Activated CD4-positive, alpha-beta T cell treated with anti-CD3 and anti-CD28 coated beads, Interleukin-2, amount 50 U/mL, for 4 hours (primary cell): ENCODE data around the gene PTPRE.
"Not testable (repeated sequence)": the region's sequence is repeated elsewhere in the genome, so short reads cannot be mapped to it uniquely, and the experiment has no call there.

Source experiments
- DNase-seq, 2 experiments: peaks; one replicate each; pipeline ENCODE4 v3.0.0-alpha.2; 2020

The PTPRE gene

DNA sequence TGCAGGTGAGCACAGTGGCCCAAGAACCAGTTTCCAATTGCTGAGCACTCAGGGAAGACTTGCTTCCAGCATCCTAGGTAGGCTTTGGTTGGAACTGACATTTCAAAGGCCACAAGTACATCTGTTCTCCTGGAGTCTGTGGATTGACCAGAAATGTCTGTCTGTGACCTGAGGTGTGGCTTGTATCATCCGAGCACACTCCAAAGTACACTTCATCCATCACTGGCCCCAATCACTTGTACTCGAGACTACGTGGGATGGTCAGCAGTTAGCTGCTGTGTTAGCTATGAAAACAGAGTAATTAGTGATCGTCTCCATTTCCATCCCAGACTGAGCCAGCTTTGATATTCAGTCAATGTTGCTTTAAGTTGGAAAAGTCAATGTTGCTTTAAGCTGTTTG, 174.3 kb downstream of the PTPRE start:
- DNase-seq, result no peak

DNA sequence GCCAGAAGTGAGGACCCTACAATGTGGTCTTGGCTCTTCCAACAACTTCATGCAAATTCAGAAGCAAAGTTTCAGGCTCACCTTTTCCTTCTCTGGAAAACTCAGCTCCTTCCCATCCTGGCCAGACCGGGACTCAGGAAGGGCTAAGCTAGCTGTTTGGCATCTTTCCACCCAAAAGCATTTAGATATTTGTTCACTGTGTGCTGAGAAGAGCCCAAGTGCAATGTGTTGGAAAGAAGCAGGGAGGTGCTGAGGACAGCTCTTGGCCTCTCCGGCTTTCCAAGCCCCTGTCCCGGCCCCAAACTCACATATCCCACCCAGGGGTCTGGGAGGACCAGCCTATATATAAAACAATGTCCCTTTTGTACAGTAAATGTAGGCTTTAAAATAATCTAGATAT, 174.8 kb downstream of the PTPRE start:
- no peak for DNase-seq

DNA sequence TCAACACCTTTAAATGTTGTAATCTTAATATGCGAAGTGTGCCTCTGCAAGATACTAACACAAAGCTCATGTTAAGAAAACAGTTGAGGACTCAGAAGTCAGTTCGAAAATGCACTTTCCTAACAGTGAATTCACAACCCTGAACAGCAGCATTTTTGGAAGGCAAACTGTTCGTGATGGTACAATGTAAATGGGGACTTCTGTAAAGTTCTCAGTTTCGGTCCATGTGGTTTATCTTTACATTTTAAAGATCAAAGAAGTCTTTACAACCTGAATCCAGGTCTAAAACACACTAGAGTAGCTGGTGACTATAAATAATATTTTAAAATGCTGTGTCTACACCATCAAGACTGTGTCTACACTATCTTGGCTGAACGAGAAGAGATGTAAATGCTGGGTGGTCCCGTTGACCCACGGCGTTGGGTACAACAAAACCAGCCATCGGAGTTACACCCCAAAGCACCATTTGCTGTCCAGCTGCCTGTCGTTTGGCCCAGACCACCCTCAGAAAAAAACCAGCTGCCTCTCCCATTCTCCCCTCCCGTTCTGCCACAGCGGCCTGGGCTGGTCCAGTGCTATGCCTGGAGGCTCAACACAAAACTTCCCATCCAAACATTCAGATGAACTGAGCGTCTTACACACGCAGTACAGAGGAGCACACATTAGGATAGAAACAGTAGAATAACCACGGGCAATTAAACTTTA, 176.4 kb downstream of the PTPRE start:
- DNase-seq, result no peak

DNA sequence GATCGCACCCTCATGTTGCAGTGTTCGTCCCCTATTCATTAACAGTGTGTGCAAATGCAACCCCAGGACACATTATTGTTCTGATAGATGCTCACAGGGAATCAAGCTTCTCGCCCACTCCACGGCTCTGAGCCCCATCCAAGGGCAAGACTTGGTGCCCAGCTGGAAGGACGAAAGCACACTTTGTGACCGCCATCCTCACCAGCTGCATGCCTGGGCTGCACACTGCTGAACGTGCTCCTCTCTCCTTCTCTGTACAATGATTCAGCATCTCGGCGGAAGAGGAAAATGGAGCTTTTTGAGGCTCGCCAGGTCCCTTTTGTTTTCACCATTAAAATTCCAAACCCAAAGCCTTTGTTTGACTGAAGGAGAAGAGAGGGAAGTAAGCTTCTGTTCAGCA, 177.5 kb downstream of the PTPRE start:
- no peak for DNase-seq

DNA sequence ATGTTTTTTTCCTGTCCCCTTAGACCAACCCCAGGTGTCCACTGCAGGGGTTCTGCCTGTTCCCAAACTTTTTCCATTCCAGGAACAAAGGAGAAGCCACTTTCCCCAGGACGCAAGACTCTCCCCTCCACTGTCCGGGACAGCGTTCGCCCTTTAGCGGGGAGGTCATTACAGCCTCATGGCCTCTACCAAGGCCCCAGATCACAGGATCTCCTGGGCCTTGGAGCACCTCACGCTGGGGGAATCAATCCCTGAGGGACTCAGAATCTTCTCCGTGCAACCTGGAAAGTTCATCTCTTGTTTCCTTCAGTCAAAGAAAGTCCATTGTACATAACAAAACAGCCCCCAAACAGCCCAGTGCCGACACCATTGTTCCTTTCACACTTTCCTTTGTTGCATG, 178.1 kb downstream of the PTPRE start:
- no peak for DNase-seq

DNA sequence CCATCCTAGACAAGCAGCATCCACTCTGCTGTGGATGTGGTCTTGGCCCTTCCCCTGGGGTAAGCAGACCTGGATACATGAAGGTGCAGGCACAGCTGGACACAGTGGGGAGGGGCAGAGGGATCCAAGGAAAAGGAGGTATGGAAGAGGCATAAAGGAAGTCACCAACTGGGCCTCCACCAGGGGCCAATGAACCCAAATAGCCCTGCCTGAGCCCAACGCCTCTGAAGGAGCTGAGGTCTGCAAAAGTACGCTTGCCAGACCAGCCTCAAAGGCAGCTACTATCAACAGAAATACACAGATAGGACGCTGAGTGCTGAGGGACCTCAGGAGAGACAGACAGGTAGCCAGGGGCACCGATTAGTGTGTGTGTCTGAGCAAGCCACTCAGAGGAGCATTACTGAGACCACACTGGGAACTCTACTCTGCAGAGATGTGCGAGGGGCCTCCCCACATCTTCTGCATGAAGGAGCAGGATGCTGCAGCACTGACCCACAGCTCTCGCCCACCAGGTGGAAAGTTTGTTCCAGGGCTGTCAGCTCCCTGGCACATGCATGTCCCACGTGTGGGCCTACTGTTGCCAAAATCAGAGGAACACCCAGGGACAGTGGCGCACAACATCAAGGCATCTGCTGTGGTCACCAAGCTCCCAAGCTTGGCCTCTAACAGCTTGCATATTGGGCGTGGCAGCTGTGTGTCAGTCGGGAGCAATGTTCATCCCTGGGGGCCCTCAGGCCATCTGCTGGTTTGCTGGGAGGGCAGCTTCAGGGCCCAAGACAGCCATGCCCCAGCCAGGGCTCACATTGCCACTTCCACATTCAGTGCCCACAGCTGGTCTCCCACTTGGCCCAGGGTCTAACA, 179.3 kb downstream of the PTPRE start:
- no peak for DNase-seq

DNA sequence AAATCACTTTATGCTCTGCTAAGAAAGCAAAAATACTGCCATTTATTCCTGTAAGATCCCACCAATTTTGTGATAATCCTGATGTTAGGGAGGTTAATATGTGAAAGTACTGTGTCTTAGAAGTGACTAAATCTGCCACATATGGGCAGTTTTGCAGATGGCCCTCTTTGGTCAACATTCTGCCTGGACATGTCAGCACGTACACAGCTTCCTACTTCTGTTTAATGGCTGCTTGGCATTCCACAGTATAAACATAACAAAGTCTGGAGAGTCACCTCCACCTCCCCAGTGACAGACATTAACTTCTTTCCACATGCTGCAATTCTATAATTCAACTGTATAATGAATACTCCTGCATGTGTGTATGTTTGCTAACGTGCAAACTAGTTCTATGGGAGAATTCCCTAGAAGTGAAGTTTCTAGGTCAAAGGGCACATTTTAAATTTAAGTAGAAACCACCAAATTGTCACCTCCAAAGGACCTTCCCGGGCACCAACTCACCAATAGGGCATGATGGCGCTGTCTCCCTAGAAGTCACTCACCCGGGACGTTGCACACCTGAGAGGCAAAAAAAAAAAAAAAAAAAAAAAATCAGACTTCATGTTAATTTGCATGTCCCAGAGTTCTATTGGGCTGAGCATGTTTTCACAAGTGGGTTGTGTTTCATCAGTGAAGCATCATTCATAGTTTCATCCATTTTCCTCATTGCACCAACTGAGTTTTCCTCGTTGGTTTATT, 180.4 kb downstream of the PTPRE start:
- DNase-seq, result no peak

DNA sequence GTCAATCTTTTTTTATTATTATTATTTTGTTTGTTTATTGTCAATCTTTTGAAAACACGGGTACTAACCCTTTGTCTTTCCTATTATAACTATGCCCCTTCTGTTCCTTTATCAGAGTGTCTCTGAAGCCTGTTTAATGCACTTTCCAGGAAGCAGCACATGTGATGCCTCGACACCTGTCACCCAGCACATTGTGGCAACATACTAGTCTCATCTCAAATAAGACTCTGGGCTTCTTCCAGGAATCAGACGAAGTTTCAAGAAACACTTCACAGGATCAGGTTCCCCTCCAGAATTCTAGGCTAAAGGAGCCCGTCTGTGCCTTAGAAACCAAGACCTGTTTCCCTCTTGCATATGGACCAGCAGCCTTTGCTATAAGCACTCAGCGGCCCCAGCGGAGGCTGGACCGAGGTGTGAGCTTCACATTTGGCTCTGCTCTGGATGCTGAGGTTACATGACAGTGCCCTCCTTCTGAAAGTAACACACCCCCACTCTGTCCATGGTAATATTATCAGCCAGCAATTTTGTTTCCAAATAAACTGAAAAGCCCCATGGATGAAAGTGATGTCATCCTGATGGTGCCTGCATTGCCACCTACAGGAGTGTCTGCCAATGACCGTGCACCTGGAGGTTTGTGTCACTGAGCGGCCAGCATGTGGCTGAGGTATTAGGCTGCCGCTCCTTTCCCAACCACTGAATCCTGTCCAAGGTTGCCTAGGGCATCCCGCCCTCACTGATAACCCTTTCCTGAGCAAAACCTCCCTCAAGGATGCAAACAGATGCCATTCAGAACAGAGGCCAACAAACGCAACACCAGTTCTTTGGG, 181.2 kb downstream of the PTPRE start:
- DNase-seq, result no peak

DNA sequence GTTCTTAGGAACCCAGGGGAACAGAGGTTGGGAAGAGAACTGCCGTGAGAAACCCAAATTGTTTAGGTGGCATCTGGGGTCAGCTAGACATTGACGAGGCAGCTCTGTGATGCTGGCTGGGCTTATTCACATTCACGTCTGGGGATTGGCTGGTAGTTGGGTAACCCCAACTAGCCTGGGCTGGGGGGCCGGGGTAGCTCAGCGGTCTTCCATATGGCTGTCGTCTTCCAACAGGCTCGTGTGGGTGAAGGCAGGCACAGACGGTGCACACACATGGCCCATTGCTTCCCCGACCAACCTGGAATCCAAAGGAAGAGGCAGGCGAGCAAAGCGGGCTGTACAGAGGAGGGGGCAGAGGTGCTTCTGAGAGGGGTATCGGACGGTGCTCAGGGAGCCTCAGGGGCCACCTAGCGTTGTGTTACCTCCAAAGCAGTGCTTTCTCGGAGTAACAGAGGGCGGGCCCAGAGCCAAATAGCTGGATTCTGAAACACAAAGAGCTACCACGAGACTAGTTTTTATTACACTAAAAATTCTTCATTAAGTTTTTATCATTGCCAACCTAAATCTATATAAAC, 184.8 kb downstream of the PTPRE start:
- no peak for DNase-seq

DNA sequence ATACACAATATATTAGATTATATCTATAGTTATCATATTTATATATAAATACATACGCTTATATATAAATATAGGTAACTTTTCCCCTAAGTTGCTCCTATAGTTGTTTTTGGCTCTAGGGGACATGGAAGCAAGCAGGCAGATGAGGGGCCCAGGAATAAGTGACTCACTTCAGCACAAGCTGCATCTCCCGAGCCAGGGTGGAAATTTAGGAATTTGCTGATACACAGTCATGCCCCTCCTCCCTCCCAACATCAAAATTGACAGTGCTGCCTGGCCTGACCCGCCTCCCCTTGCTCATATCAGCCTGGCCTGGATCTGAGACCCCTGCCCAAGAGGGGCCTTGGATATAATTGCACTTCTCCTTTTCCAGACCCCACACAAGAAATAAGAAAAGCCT, 185.6 kb downstream of the PTPRE start:
- DNase-seq, result no peak

DNA sequence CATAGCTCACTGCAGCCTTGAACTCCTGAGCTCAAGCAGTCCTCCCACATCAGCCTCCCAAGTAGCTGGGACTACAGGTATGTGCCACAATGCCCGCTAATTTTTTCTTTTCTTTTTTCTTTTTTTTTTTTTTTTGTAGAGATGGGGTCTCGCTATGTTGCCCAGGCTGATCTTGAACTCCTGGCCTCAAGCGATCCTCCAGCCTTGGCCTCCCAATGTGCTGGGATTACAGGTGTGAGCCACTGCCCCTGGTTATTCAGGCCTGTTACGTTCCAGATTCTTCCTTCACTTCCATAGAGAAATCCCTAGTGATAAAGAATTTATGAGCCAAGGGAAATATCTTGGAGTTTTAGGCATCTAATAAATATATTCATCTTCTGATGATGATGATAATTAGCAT, 187.7 kb downstream of the PTPRE start:
- DNase-seq, result not testable (repeated sequence)

DNA sequence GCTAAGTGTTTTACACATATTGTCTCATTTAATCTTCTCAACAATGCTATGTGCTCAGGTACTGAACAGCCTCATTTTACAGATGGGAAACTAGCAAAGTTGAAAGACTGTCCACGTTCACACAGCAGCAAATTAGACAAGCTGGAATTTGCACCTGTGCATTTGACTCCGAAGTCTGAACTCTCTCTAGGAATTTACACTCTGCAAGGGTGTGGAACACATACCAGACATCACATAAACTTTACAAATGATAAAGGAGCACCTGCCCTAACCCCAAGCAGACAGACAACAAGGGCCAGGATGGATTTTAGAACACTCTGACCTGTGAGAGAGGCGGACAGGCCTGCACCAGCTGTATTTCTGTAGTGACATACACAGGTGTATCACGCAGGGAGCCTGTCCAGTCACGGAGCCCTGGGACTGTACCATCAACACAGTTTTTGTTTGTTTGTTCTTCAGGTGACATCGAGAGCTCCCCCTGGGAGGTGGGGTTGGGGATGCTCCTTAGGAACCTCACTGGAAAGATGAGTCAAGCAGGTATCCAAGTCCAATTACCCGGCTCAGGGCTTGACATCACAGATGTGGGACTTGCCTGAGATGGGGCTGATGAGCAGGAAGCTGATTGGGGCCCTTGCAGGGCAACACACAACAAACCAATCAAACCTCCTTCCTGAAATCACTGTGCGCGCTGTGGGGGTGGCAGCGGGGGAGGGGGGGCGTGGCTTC, 188.3 kb downstream of the PTPRE start:
- peak; percentile 20 to 33 for DNase-seq

DNA sequence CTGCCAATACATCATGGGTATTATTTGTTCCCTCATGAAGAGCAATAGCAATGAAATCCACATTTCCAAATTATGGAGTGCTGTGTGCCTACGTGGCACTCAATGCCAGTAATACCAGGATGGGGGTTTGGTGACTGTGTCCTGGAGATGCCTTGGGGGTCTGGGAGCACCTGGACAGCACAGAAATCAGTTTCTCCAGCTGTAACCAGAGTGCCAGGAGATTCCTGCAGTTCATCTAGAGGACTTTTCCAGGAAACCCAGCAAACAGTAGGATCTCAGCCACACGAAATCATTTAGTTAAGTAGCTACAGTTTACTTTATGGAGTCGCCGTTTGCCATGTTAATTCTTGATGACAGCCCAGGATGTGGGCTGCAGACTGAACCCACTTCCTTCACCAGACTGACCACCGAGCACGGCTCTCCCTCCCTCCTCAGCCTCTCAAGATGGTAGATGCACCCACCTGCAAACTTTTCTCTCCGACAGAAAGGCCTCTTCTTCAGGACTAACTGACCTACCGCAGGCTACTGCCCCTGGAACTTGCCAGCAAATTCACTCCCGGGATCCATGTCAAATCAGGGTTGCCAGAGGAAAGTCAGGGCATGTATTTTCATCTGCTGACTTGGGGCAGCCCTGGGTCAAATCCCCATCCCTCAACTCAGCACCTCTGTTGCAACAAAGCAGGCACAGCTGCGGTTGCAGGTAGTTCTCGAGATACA, 189.0 kb downstream of the PTPRE start:
- no peak for DNase-seq

DNA sequence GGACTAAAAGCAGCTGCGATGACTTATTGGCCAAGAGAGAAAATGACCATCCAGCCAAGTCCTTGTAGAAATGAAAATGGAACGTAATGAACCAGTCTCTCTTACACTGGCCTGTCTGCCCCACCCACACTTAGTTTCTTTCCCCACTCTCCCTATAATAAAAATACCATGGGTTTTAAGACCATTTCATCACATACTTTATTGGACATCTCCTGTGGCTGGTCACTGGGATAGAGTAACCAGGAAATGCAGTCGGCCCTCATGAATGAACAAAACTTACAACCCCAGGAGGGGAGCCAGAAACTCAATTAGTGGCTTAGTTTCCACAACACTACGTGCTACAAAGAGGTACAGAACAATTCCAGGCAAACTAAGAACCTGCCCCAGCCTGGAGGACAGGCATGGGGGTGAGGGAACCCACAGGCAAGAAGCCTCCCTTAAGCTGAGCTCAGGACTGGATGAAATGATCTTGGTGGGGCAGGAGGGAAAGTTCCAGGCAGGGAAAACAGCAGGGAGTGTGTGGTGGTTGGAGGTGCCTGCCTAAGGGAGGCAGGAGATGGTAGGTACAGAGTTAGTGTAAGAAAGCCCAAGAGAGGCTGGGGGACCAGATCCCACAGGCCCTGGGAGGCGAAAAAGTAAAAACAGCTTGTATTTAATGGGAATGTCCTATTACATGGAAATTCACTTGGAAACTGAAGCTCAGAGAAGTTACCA, 189.7 kb downstream of the PTPRE start:
- no peak for DNase-seq

DNA sequence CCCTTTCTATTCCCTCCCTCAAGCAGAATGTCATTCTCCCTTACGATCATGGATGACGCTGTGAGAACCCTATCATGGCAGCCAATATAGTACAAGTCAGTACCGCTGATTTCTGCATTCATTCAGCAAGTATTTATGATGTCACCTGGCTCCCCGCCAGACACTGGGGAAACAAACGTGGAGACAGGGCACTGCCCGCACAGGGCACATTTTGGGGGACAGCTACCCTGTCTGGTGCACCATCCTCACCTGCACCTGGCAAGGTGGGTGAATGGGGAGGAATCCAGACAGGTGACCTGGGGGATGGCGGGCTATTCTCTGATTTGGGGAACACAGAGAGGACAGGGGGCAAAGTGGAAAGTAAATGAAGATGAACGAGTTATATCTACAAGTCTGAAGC, 190.9 kb downstream of the PTPRE start:
- DNase-seq, result no peak

DNA sequence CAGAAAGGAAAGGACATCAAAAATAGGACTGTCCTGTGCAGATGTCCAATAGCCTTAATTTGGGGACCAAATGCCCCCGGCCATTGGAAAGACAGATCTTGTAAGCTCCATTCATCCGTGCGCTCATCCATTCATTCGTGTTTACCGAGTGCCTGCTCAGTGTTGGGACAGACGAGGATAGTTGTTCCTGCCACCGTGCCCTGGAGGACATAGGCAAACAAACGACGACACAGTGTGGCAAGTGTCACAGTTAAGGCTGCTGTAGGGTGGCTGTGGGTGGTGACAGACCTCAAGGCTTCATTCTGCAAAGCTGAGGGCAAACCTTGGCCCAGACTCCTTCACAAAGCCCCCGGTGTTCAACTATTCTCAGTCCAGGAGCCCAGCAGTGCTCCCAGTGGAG, 191.7 kb downstream of the PTPRE start:
- DNase-seq, result no peak

DNA sequence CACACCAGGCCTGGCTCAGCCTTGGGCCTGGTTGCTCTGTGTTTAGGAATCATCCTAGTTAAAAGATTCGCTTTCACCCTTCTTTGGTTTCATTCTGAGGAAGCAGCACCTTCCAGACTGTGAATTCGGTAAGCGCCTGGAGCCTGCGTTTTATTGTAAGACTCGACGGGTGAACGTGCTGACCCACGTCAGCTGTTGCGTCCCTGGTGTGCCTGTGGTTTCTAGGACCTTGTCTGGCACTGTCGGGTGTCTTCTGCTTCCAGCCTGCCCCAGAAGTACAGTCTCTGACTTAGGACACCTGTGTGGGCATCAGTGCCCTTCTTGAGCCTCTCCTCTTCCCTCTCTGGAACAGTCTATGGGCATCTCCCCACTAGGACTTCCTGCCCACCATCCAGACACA, 193.0 kb downstream of the PTPRE start:
- no peak for DNase-seq

DNA sequence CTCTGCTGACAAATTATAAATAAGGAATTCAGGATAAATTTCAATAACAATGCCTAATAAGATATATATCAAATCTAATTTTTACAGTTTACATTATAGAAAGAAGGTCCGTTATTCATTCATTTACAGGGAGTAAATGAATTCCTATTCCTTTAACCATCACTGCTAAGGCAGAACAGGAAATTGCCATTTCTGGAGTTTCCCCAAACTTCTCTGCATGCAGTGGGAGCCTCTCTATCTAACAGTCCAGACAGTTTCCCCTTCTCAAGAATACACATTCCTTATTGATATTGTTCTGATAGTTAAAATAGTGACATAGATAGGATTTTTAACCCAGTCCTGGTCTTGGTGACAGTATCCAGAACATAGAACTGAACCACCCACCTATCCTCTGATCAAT, 195.0 kb downstream of the PTPRE start:
- DNase-seq, result no peak

DNA sequence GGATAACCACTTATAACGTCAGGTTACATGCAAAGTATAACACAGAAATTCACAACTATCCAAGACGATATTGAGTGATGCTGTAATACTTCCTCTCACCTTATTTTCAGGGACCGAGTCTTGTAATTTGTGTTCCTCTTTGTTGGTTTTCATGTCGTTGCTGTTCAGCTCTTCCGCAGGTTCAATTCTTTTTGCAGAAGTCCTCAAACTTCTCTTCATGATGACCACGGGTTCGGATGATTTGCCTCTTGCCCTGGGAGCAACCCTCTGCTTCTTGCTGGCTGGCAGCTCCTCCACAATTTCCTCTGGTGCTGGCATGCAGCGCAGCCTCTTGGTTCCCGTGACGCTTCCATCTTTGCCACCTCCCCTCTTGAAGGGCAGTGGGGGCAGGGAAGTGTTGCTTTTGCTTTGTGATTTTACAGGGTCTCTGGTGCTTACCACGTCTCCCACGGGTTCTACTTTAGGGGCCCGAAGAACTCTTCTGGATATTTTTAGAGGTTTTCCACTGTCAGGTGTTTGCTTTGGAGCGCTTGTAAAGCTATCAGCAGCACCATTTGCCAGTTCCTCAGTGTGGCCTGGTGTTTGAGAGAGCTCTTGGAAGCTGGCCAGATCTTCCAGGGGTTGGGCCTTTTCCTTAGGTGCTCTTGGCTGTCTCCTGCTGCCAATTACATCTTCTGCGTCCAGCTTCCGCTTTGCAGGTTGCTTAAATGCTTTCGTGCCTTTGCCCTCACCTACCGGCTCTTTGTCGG, 195.8 kb downstream of the PTPRE start:
- no peak for DNase-seq
